DND-41 (cell line): ENCODE data around the gene A3GALT2.

Source experiments
- CTCF ChIP-seq: IDR thresholded peaks from 2 replicates; pipeline ENCODE4 v1.5.1; 2012; ENCODE audit warnings: borderline replicate concordance, low read length, moderate library complexity, mild to moderate bottlenecking; ENCODE audit not compliant: poor library complexity, severe bottlenecking; ENCODE audit errors: extremely low read depth
- EZH2 ChIP-seq: IDR thresholded peaks from 3 replicates; pipeline ENCODE4 v1.6.1; 2012; ENCODE audit warnings: borderline replicate concordance, low read depth, mild to moderate bottlenecking, moderate library complexity, low read length, inconsistent platforms; ENCODE audit not compliant: severe bottlenecking

GRCh38 chr1:33268927-33269610, 51.8 kb downstream of the A3GALT2 start:
- no peak for TF ChIP-seq CTCF
- no peak for TF ChIP-seq EZH2
